GM12874 (cell line): ENCODE measurements around the gene HMOX2.

ENCODE experiments used
- CTCF ChIP-seq: IDR thresholded peaks from 2 replicates; pipeline ENCODE4 v1.5.1; 2011; ENCODE audit warnings: low read depth, mild to moderate bottlenecking, control low read depth, low read length, moderate library complexity; ENCODE audit not compliant: insufficient read depth

HMOX2 gene

DNA sequence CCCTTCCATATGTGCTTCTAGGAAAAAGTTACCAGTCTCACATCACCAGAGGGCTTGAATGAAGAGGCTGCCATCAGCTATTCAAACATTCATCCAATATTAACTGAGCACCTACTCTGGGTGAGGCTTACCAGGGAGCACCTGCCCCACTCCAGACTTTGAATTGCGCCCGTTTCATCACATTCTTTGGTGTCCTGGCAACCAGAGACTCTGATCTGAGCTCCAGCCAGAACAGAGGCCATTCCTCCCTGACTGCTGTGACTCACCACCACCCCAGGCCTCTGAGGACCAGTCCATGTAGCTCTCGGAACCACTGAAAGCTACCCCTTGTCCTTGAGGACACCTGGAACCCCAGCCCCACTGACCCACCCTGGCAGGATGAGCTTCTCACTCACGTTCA lies 79.9 kb downstream of the HMOX2 start, which contains the start of gene C16orf96:
Gene C16orf96, plus strand, starts transcription at position 229 of the 400 bp plus-strand sequence. Its CDS starts 150 bp downstream, at position 379.
- TF ChIP-seq CTCF = no peak

DNA sequence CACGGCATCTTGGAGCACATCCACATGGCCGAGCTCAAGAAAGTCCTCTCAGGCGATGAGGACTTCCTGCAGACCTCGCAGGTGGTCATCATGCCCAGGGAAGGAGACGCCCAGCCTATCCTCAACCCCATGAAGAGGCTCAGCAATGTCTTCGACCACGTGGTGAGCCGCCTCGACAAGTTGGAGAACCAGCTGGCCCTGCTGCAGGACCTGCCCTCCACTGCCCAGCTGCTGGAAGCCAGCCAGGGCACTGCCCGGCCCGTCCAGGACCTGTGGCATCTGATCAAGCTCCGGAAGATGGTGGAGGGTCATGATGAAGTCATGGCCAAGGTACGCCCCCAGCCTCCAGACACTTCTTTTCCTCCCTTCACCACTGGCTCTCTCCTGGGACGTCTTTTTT lies 80.4 kb downstream of the HMOX2 start:
- no peak for TF ChIP-seq CTCF

DNA sequence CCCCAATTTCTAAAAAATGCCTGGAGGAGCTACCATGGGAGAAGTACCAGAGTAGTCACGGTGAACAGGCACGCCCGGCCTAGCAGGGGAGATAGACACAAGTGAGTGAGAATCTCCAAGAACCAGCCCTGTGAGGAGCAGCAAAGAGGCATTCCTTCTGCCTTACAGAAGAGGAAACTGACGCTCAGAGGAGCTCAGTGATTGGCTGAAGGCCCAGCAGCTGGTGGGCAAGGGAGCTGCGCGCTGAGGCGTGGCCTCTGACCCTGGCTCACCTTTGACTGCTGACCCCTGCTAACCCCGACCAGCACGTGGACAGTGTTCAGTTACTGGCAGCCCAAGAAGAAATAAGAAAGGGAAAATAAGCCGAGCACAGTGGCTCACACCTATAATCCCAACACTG lies 81.8 kb downstream of the HMOX2 start:
- no peak for TF ChIP-seq CTCF
